ENCODE data around the gene RAC3.

The RAC3 gene

DNA sequence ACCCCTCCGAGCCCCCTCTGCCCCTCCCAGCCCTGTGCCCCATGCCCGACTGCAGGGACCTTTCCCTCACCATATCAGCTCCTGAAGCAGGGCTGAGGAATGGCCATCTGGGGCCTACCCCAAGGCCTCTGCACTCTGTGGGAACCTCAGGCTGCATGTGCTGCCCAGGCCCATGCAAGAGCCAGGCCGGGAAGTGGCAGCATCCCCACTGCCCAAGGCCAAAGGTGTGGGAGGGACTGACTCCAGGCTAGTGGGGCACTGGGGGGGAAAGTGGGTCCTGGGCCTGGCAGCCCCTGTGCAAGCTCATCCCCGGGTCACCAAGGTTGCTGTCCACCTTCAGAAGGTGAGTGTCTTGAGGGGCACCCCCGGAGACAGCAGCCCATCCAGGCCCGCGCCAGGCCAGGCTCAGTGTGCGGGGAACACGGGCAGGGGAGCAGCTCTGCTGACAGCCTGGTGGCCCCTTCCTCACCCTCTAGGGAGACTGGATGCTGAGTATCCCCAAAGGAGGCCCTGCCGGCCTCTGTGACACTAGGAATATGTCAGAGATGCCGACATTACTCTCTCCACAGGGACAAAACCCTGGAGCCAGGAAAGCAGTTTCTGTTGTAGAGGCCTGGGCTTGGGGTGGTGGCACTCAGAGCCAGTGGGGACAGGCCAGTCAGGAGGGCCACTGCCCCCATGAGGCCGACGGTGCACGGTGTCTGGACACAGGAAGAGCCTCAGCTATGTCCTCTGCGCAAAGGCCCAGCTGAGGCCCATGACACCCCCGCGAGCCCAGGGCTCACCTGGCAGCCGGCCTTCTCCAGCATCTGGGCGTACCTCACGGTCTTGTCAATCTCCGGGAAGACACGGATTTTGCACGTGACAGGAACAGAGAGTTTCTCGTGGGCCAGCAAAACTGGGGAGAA is 30.9 kb downstream of the RAC3 start:
- H3K27me3 ChIP-seq (ENCODE audit: control insufficient read depth, insufficient read depth, low read length) = no peaks in the 10 kb centered on the region
- no peaks in the 10 kb centered on the region for H3K9me3 ChIP-seq (ENCODE audit: control insufficient read depth, low read length)
- H3K9ac ChIP-seq (ENCODE audit: low read length) = no peak overlapping the region
- H3K4me3 ChIP-seq (ENCODE audit: low read length) = no peak overlapping the region
- H3K4me1 ChIP-seq (ENCODE audit: control insufficient read depth, insufficient read depth, low read length) = peaks cover 20% of the 10 kb centered on the region
- no peaks in the 10 kb centered on the region for H3K36me3 ChIP-seq (ENCODE audit: control insufficient read depth, insufficient read depth, low read length)

DNA sequence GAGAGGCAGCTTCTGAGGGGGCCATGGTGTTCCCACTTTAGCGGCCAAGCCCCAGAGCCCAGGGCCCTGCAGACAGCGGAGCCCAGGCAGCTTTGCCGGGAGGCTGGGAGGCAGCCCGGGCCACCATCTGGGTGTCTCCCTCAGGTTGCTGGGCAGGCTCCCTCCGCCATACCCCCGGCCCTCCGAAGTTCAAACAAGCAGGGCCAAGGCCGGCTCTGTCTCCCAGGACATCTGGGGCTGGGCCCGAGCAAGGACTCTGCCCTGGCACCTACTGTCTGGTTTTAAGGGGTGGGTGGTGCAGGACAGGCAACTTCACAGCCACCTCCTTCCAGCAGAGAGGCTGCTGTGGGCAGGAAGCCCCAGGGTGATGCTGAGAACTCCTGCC is 31.5 kb downstream of the RAC3 start:
- no peaks in the 10 kb centered on the region for H3K36me3 ChIP-seq (ENCODE audit: control insufficient read depth, insufficient read depth, low read length)

DNA sequence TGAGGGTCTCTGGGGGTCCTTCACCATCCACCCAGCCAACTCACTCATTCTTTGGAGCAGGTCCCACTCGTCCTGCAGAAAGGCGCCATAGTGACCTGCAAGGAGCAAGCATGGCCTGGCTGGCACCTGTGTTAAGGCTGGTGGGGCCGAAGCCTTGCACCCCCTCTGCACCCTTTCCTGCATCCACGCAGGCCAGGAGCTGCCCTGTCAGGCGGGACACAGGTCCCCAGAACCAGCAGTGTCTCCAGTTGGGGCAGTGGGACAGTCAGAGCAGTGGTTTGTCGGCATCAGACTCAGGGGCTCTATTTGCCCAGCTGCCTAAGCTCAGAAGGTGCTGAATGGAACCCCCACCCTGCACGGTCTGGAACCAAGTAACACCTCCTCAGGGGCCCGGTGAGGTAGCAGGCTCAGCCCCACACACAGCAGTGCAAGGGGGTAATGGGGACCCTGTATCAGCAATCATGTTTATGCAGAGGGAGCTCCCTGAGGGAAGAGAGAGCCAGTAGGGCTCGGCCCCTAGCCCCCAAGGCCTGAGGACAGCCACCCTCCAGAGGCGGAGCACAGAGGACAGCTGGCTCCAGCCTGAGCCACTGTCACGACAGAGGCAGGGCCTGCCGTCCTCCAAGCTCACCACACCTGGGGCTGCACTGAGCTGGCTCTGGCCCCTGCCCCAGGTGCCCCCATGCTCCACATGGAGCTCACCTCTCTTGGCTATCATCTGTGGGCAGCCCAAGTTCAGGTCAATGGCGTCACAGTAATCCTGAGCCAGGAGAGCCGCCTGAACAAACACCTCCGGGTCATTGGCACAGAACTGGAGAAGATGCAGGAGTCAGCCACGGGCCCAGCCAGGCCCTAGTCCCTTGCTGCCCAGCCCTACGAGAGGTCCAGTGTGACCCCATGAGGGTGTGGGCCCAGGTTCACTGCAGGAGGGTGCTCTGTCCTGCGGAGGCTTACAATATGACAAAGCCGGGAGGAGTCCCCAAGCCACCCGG is 32.2 kb downstream of the RAC3 start:
- Histone ChIP-seq H3K4me1 (ENCODE audit: control insufficient read depth, insufficient read depth, low read length) (peaks cover 20% of the 10 kb centered on the region), H3K9ac (ENCODE audit: low read length) (no peak overlapping the region), H3K27me3 (ENCODE audit: control insufficient read depth, insufficient read depth, low read length) (no peaks in the 10 kb centered on the region), H3K9me3 (ENCODE audit: control insufficient read depth, low read length) (no peaks in the 10 kb centered on the region), H3K4me3 (ENCODE audit: low read length) (peak overlapping the region; percentile 74), H3K36me3 (ENCODE audit: control insufficient read depth, insufficient read depth, low read length) (no peaks in the 10 kb centered on the region)

More for the DNA sequence above, 31.5 kb downstream of the RAC3 start:
- H3K4me1 ChIP-seq (ENCODE audit: control insufficient read depth, insufficient read depth, low read length) = peaks cover 20% of the 10 kb centered on the region
- no peak overlapping the region for H3K9ac ChIP-seq (ENCODE audit: low read length)
- H3K27me3 ChIP-seq (ENCODE audit: control insufficient read depth, insufficient read depth, low read length) = no peaks in the 10 kb centered on the region
- H3K9me3 ChIP-seq (ENCODE audit: control insufficient read depth, low read length) = no peaks in the 10 kb centered on the region
- no peak overlapping the region for H3K4me3 ChIP-seq (ENCODE audit: low read length)

- H3K9ac ChIP-seq (ENCODE audit: low read length) = peak overlapping the region; percentile 79
- peaks cover 20% of the 10 kb centered on the region for H3K4me1 ChIP-seq (ENCODE audit: control insufficient read depth, insufficient read depth, low read length)
- no peaks in the 10 kb centered on the region for H3K9me3 ChIP-seq (ENCODE audit: control insufficient read depth, low read length)
- no peaks in the 10 kb centered on the region for H3K27me3 ChIP-seq (ENCODE audit: control insufficient read depth, insufficient read depth, low read length)
- H3K4me3 ChIP-seq (ENCODE audit: low read length) = peak overlapping the region; percentile 74
- H3K36me3 ChIP-seq (ENCODE audit: control insufficient read depth, insufficient read depth, low read length) = no peaks in the 10 kb centered on the region
Observed at GRCh38 chr17:82064433-82065192, 33.1 kb downstream of the RAC3 start.

GRCh38 chr17:82065193-82065637 is 33.7 kb downstream of the RAC3 start:
- H3K4me3 ChIP-seq (ENCODE audit: low read length) = peak overlapping the region; percentile 74
- H3K36me3 ChIP-seq (ENCODE audit: control insufficient read depth, insufficient read depth, low read length) = no peaks in the 10 kb centered on the region
- peaks cover 20% of the 10 kb centered on the region for H3K4me1 ChIP-seq (ENCODE audit: control insufficient read depth, insufficient read depth, low read length)
- H3K27me3 ChIP-seq (ENCODE audit: control insufficient read depth, insufficient read depth, low read length) = no peaks in the 10 kb centered on the region
- no peaks in the 10 kb centered on the region for H3K9me3 ChIP-seq (ENCODE audit: control insufficient read depth, low read length)
- peak overlapping the region; percentile 79 for H3K9ac ChIP-seq (ENCODE audit: low read length)

DNA sequence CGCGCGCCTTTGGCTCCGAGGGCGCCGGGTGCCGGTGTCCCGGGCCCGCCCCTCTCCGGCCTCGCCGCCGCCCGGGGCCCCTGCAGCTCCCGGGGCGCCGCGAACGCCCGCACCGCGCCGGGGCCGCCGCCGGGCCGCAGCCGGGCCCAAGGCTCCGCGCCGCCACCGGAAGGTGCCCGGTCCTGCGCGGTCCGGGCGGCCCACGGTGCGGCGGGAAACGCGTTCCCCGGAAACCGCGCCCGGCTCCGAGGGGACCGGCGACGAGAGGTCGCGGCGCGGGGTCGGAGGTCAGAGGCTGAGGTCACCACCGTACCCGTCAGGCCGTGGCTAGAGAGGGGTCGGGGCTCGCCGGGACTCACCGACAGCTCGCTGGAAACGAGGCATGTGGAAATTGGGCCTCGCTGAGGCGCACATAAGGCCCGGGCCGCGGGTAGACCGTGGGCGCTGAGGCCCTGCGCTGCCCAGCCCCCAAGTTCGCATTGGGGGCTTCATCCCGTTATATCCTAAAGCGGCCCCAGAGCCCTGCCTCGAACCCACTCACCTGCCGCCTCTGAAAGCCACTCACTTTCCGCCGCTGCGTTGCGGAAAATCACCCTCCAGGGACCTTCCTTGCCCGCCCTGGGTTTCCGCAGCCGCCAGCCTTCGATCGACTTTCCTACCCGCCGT is 34.3 kb downstream of the RAC3 start, which contains the start of gene DUS1L:
DUS1L (minus strand) TSS at position 167 of the 666 bp plus-strand sequence. CDS start 745 bp downstream, outside the sequence.
- peaks cover 20% of the 10 kb centered on the region for H3K4me1 ChIP-seq (ENCODE audit: control insufficient read depth, insufficient read depth, low read length)
- H3K4me3 ChIP-seq (ENCODE audit: low read length) = peak within 1 kb of the TSS; percentile 74
- no peaks in the 10 kb centered on the region for H3K27me3 ChIP-seq (ENCODE audit: control insufficient read depth, insufficient read depth, low read length)
- H3K36me3 ChIP-seq (ENCODE audit: control insufficient read depth, insufficient read depth, low read length) = no peaks in the 10 kb centered on the region
- peak within 1 kb of the TSS; percentile 86 for H3K9ac ChIP-seq (ENCODE audit: low read length)
- no peaks in the 10 kb centered on the region for H3K9me3 ChIP-seq (ENCODE audit: control insufficient read depth, low read length)

DNA sequence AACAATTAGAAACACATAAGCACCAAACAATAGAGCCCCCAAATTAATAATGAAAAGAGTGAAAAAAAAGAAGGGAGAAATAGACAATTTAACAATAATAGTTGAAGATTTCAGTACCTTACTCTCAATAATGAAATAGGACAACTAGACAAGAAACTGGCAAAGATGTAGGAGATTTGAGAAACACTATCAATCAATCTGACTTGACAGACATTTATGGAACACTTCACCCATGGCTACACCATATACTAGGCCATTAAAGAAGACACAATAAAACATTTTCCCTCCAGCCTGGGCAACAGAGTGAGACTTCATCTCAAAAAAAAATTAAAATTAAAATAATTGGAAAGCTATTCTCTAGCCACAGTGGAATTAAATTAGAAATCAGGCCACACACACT is 39.1 kb downstream of the RAC3 start:
- Histone ChIP-seq H3K27me3 (ENCODE audit: control insufficient read depth, insufficient read depth, low read length) (no peaks in the 10 kb centered on the region), H3K9me3 (ENCODE audit: control insufficient read depth, low read length) (no peaks in the 10 kb centered on the region), H3K4me1 (ENCODE audit: control insufficient read depth, insufficient read depth, low read length) (peaks cover 5% of the 10 kb centered on the region), H3K36me3 (ENCODE audit: control insufficient read depth, insufficient read depth, low read length) (no peaks in the 10 kb centered on the region), H3K9ac (ENCODE audit: low read length) (no peak overlapping the region), H3K4me3 (ENCODE audit: low read length) (no peak overlapping the region)

DNA sequence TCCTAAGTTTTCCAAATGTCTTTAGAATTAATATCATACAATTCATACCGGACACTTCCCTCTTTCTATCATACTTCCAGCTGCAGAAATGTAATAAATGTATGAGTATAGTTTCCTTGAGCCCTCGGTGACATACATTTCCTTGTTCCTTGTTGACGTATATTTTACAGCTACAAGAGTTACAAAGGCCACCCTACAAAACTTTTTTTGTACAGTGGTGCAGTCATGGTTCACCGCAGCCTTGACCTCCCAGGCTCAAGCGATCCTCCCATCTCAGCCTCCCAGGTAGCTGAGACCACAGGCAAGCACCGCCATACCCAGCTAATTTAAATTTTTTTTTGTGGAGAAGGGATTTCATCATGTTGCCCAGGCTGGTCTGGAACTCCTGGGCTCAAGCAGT is 41.3 kb downstream of the RAC3 start:
- Histone ChIP-seq H3K9me3 (ENCODE audit: control insufficient read depth, low read length) (no peaks in the 10 kb centered on the region), H3K4me3 (ENCODE audit: low read length) (no peak overlapping the region), H3K27me3 (ENCODE audit: control insufficient read depth, insufficient read depth, low read length) (no peaks in the 10 kb centered on the region), H3K36me3 (ENCODE audit: control insufficient read depth, insufficient read depth, low read length) (no peaks in the 10 kb centered on the region), H3K9ac (ENCODE audit: low read length) (no peak overlapping the region), H3K4me1 (ENCODE audit: control insufficient read depth, insufficient read depth, low read length) (no peaks in the 10 kb centered on the region)

DNA sequence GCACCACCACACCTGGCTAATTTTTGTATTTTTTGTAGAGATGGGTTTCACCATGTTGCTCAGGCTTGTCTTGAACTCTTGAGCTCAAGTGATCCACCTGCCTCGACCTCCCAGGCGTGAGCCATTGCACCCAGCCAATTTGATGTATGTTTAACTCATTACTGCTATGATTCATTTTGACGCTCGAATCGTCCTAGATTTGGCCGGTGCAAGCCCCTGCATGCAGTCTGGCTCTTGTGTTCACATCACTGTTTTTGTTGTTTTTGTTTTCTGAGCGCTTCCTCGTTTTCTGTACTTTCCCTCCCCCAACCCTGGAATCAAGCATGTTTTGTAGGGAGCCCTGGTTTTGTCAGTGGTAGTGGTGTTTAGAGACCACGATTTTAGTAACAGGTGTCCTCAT is 42.0 kb downstream of the RAC3 start:
- Histone ChIP-seq H3K4me3 (ENCODE audit: low read length) (no peak overlapping the region), H3K9ac (ENCODE audit: low read length) (no peak overlapping the region), H3K4me1 (ENCODE audit: control insufficient read depth, insufficient read depth, low read length) (no peaks in the 10 kb centered on the region), H3K36me3 (ENCODE audit: control insufficient read depth, insufficient read depth, low read length) (no peaks in the 10 kb centered on the region), H3K27me3 (ENCODE audit: control insufficient read depth, insufficient read depth, low read length) (no peaks in the 10 kb centered on the region), H3K9me3 (ENCODE audit: control insufficient read depth, low read length) (no peaks in the 10 kb centered on the region)

GRCh38 chr17:82076018-82076784 is 44.7 kb downstream of the RAC3 start:
- H3K9me3 ChIP-seq (ENCODE audit: control insufficient read depth, low read length) = no peaks in the 10 kb centered on the region
- peaks cover 5% of the 10 kb centered on the region for H3K36me3 ChIP-seq (ENCODE audit: control insufficient read depth, insufficient read depth, low read length)
- no peaks in the 10 kb centered on the region for H3K27me3 ChIP-seq (ENCODE audit: control insufficient read depth, insufficient read depth, low read length)
- H3K4me3 ChIP-seq (ENCODE audit: low read length) = no peak overlapping the region
- H3K9ac ChIP-seq (ENCODE audit: low read length) = no peak overlapping the region
- no peaks in the 10 kb centered on the region for H3K4me1 ChIP-seq (ENCODE audit: control insufficient read depth, insufficient read depth, low read length)
